Bronchial epithelial cell (primary cell): Measurements from ENCODE around the gene PELI2. TPM values are rescaled to one million over a fixed set of nuclear protein-coding genes. Genes with fewer than 3 reads are reported as not detected.
A peak's percentile ranks its signal among the peaks of the same experiment; 100 is the strongest.

Experiments used
- DNase-seq: peaks from one replicate; pipeline ENCODE4 v3.0.0-alpha.2; 2010; ENCODE audit warnings: low read depth
- FAIRE-seq: peaks from 2 replicates; lab custom pipeline; 2011; peaks lifted over from hg19 to GRCh38; lab: Jason Lieb, UNC
- H3K27me3 ChIP-seq: 2 replicates; pipeline ENCODE4 v1.5.1; 2011; ENCODE audit warnings: low read length; ENCODE audit not compliant: control insufficient read depth, insufficient read depth
- H3K36me3 ChIP-seq: 2 replicates; pipeline ENCODE4 v1.5.1; 2011; ENCODE audit warnings: low read length; ENCODE audit not compliant: control insufficient read depth, insufficient read depth
- H3K4me3 ChIP-seq: 2 replicates; pipeline ENCODE4 v1.5.1; 2011; ENCODE audit warnings: mild to moderate bottlenecking, low read depth, low read length, control low read depth
- CTCF ChIP-seq: IDR thresholded peaks from 2 replicates; pipeline ENCODE4 v1.5.1; 2011; ENCODE audit warnings: mild to moderate bottlenecking, moderate library complexity, low read length, control low read depth, inconsistent platforms; ENCODE audit not compliant: insufficient read depth, severe bottlenecking
- total RNA-seq: library from RNA; depleted of rRNA; stranded (reverse); fragments of >200 nt; gene quantifications from 2 replicates; pipeline ENCODE4 v1.2.1, GENCODE V29; 2014

PELI2 gene
- total RNA-seq, 1 donor from 2014 or later: 2.1 TPM

GRCh38 chr14:56112781-56113180, 5.4 kb upstream of the PELI2 start:
- H3K27me3 ChIP-seq: peaks cover 3% of the 10 kb centered on the region
- no peaks in the 10 kb centered on the region for H3K36me3 ChIP-seq
- no peak overlapping the region for H3K4me3 ChIP-seq
- FAIRE-seq (no peak), DNase-seq (no peak)
- TF ChIP-seq CTCF: no peak

GRCh38 chr14:56115334-56115870, 2.8 kb upstream of the PELI2 start:
- no peak for FAIRE-seq
- peaks cover 9% of the 10 kb centered on the region for H3K27me3 ChIP-seq
- no peak for DNase-seq

GRCh38 chr14:56115976-56116893, 2.0 kb upstream of the PELI2 start:
- no peak for TF ChIP-seq CTCF
- FAIRE-seq (no peak), DNase-seq (peak; percentile 18)
- H3K36me3 ChIP-seq: no peaks in the 10 kb centered on the region
- peaks cover 11% of the 10 kb centered on the region for H3K27me3 ChIP-seq
- no peak overlapping the region for H3K4me3 ChIP-seq

More at GRCh38 chr14:56115334-56115870, 2.8 kb upstream of the PELI2 start:
- Histone ChIP-seq H3K36me3 (no peaks in the 10 kb centered on the region), H3K4me3 (no peak overlapping the region)
- no peak for TF ChIP-seq CTCF

- TF ChIP-seq CTCF: no peak
- FAIRE-seq (no peak), DNase-seq (no peak)
- Histone ChIP-seq H3K4me3 (peak overlapping the region; percentile 52), H3K36me3 (no peaks in the 10 kb centered on the region), H3K27me3 (peaks cover 13% of the 10 kb centered on the region)
Measured at GRCh38 chr14:56118611-56119181, 485 bp downstream of the PELI2 start.

- DNase-seq (peak; percentile 15), FAIRE-seq (no peak)
- H3K36me3 ChIP-seq: no peaks in the 10 kb centered on the region
- peaks cover 13% of the 10 kb centered on the region for H3K27me3 ChIP-seq
- peak overlapping the region; percentile 52 for H3K4me3 ChIP-seq
- TF ChIP-seq CTCF: no peak
Measured at GRCh38 chr14:56119201-56119981, 1.2 kb downstream of the PELI2 start.
